T47D (cell line): ENCODE results near the gene NEK6.

Experiments
- DNase-seq, 2 experiments: peaks; one replicate each; pipeline versions ENCODE4 v3.0.0 to v3.0.0-alpha.2; 2011 to 2012; ENCODE audit warnings: low read depth in 1 of 2, low spot score in 1 of 2
- JUND ChIP-seq: IDR thresholded peaks from 2 replicates; pipeline ENCODE4 v1.6.1; 2012; ENCODE audit warnings: low read depth
- in situ Hi-C: cut with HindIII; loops from 2 replicates; pipeline ENCODE4 v1.10.0; 2016; ENCODE audit warnings: low sequenced_read_pairs, low pct_unique_long_range_greater_than_20kb

The NEK6 gene

DNA sequence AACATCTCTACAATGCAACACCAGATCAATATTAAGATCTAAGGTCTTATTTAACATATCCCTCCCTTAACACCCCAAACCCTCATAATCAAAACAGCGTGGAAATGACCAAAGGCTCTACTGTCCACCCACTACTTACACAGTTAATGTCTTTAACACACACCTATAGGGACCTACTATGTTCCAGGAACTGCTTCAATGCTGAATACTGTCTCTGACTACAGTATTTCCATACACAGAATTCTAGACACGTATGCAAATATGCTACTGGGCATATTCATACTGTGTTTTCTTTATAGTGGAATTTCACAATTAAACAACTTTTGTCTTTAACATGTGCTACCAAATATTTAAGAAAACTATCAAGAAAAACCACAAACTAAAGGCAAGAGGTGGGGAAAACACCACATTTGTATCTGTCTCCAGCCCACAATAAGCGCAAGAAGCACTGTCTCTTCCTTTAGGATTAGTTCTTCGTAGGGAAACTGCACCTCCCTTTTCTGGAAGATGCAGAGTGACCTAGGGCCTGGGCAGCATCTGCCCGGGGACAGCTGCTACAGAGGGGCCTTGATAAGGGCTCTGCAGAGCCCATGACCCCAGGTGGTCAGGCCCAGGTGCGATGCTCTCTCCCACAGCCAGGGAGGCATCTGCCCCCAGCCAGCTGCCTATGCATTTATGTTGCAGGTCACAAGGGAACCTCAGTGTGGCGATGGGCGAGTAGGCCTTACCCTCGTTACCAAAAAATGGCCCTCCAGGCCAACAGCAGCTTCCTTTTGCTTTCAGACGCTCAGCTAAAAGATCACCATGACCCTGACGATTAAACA, 102.3 kb downstream of the NEK6 start:
- no peak for DNase-seq

GRCh38 chr9:124361128-124361527, 103.4 kb downstream of the NEK6 start:
- TF ChIP-seq JUND, result no peak
- in situ Hi-C loops, result no loop called here
- no peak for DNase-seq

More for the DNA sequence above, 102.3 kb downstream of the NEK6 start:
- TF ChIP-seq JUND, result no peak
- in situ Hi-C loops, result no loop called here

DNA sequence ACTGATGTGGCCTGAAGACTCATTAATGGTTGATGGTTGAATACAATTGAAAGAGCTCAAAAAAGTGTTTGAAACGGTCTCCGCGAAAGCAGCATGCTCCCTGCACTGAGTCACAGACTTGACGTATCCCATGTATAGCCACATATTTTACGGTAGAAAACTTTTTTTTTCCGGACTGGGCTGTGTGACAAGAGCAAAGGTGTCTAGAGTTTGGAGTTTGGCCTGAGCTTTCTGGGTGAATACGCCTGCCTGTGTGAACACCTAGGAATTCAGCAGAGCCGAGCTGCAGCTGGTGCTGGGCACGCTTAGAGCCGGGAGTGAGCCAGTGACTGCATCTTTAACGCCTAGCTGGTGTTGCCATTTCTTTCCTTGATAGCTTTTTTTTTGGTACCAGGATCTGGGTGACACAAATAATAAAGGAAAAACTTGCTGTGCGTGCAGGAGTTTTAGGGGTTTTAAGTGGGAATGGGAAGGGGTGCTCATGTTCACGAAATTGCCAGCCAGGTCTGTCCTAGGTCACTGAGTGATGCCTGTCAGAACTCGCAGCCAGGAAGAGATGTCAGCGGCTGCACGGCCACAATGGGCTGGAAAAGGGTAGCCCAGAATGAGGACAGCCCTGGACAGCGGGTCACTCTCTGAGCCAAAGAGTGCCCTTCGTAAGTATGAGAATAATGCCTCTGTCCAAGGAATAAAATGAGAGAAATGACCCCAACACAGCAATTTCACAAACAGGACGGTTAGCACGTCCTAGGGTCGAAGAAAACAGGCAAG, 105.8 kb downstream of the NEK6 start:
- TF ChIP-seq JUND, result no peak
- in situ Hi-C loops, result no loop called here
- no peak for DNase-seq

DNA sequence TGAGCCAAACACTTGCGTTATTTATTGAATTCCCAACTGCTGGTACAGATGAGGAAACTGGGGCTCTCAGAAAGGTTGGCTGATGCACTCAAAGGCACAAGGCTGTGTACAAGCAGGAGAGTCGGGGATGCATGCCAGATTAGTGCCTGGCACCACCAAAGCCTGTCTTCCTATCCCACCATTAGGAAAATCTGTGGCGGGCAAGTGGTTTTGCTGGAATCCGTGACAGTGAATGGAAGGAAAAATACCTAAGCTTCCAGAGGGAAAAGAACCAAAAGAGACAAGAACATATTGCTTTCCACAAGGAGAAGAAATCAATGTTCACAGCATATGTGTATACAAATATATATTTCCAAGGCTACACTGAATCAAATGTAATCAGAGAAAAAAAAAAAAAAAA, 106.4 kb downstream of the NEK6 start:
- no peak for TF ChIP-seq JUND
- DNase-seq, result no peak
- in situ Hi-C loops, result no loop called here

DNA sequence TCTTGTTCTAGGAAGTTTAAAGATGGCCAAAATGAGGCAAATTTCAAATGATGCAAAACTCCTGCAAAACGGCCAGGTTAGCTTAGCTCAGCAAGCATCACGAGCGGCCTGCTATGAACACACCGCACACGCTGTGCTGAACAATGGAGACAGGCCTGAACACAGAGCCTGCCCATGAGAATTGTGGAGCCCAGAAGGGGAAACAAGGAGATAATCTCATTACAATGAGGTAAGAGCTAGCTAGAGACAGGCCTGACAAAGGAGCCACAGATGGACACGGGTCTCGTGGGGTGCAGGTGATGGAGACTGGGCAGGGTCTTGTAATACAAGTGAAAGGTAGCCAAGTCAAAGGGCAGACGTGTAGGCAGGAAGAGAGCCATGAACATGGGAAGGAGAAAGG, 107.3 kb downstream of the NEK6 start:
- TF ChIP-seq JUND, result no peak
- in situ Hi-C loops, result no loop called here
- DNase-seq, result no peak

DNA sequence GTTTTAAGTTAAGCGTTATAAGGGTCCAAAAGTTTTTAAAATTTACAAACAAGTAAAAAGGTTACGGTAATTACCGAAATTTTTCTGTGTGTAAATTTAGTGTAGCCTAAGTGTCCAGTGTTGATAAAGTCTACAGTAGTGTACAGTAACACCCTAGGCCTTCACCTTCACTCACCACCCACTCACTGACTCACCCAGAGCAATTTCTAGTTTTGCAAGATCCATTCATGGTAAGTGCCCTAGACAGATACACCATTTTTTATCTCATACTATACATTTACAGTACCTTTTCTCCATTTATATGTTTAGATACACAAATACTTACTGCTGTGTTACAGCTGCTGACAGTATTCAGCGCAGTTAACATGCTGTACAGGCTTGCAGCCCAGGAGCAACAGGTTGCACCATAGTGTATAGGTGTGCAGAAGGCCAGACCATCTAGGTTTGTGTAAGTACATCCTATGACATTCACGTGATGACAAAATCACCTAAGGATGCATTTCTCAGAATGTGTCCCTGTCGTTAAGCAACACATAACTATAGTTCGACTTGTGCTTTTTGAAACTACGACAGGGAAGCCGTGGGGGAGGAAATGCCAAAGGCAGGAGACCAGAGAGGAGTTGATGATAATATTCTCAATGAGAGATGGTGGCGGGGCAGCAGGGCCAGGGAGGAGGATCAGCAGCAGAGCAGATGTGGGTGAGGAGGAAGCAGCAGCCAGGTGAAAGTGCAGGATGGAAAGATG, 108.9 kb downstream of the NEK6 start:
- in situ Hi-C loops, result no loop called here

GRCh38 chr9:124368692-124369091, 110.9 kb downstream of the NEK6 start:
- no peak for TF ChIP-seq JUND
- DNase-seq, result no peak
- in situ Hi-C loops, result no loop called here

More for the DNA sequence above, 108.9 kb downstream of the NEK6 start:
- TF ChIP-seq JUND, result no peak
- no peak for DNase-seq

DNA sequence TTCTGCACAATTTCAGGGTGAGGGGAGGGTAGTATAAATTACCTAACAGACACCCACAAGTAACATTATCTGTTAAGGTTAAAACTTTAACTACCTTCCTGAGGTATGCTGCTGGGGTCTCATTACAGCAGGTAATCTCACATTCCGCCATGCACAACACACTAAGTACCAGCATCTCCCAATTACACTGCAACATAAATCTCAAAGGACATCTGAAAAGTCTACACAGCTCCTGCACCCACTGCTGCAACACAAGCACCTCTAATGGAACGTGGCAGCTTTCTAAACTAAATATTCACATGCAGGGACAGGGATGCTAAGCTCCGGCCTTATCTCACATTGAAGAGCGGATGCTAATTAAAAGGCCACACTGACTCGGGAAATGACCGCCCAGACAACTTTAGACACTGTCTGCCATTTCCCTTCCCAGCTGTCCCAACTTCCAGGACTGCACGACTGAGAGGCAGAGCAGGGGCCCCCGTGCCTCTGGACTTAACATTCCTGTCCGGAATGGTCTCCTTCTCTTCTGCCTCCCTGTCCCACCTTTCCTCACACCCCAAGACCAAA, 111.6 kb downstream of the NEK6 start:
- TF ChIP-seq JUND, result no peak
- no peak for DNase-seq
- in situ Hi-C loops, result no loop called here

GRCh38 chr9:124370896-124371582, 113.3 kb downstream of the NEK6 start:
- TF ChIP-seq JUND, result no peak
- no peak for DNase-seq
- in situ Hi-C loops, result no loop called here

- no peak for DNase-seq
- in situ Hi-C loops, result no loop called here
- TF ChIP-seq JUND, result no peak
Measured at GRCh38 chr9:124372038-124372437, 114.3 kb downstream of the NEK6 start.

DNA sequence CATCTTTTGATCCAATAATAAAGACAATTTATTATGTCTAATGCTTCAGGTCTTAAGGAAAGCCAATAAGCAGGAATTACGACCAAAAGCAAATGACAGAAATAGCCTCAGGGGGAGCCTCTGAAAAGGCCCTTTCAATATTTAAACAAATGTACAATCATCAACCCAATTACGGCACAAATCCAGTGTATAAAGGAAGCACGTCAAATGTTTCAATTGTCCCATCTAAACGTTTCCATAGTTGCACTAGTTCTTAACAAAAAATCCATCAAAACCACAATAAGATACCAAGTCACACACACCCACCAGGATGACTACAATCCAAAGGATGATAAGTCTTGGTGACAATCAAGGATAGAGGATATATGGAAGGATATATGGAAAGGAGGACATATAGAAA, 115.6 kb downstream of the NEK6 start:
- DNase-seq, result no peak
- in situ Hi-C loops, result no loop called here
- TF ChIP-seq JUND, result no peak

GRCh38 chr9:124373851-124374250, 116.1 kb downstream of the NEK6 start:
- DNase-seq, result no peak
- in situ Hi-C loops, result no loop called here
- TF ChIP-seq JUND, result no peak
